H1 (cell line): ENCODE results near the gene MSANTD4. TPM values are rescaled to one million over a fixed set of nuclear protein-coding genes. Genes with fewer than 3 reads are reported as not detected.

Source experiments
- CTCF ChIA-PET: fragments of 300-600 bp; sonication (Branson Sonifier 250); formaldehyde crosslinking; loops from one replicate; lab custom pipeline; 2021; ENCODE audit not compliant: partially characterized antibody; lab: Charles Lee
- POLR2A ChIA-PET: fragments of 300-600 bp; sonication (Branson Sonifier 250); formaldehyde crosslinking; loops from one replicate; lab custom pipeline; 2021; ENCODE audit warnings: inconsistent platforms; ENCODE audit not compliant: partially characterized antibody; lab: Charles Lee
- DNase-seq, 2 experiments: peaks; one replicate each; pipeline versions ENCODE4 v3.0.0 to v3.0.0-alpha.2; 2010 to 2022; ENCODE audit warnings: low spot score in 2 of 2, low read depth in 1 of 2, mixed read lengths in 1 of 2
- FAIRE-seq: peaks from 2 replicates; lab custom pipeline; 2011; peaks lifted over from hg19 to GRCh38; lab: Jason Lieb, UNC
- H2AFZ ChIP-seq: 2 replicates; pipeline ENCODE4 v1.8.1; 2012; ENCODE audit warnings: low read length, inconsistent platforms
- H2AK5ac ChIP-seq: 2 replicates; pipeline ENCODE4 v1.6.1; 2013; ENCODE audit warnings: low read depth, low read length
- H2BK120ac ChIP-seq: replicated peaks from 2 replicates; pipeline ENCODE3; 2013; ENCODE audit warnings: low read depth, low read length, inconsistent platforms
- H2BK12ac ChIP-seq: 2 replicates; pipeline ENCODE4 v1.6.1; 2013; ENCODE audit warnings: low read depth, low read length
- H2BK15ac ChIP-seq: 2 replicates; pipeline ENCODE4 v1.6.1; 2013; ENCODE audit warnings: low read length
- H2BK20ac ChIP-seq: 2 replicates; pipeline ENCODE4 v1.6.1; 2013; ENCODE audit warnings: low read length
- H2BK5ac ChIP-seq: 2 replicates; pipeline ENCODE4 v1.6.1; 2013; ENCODE audit warnings: low read depth, low read length
- H3K14ac ChIP-seq: 2 replicates; pipeline ENCODE4 v1.6.1; 2013; ENCODE audit warnings: inconsistent platforms; ENCODE audit not compliant: insufficient read length
- H3K18ac ChIP-seq: 2 replicates; pipeline ENCODE4 v1.6.1; 2013; ENCODE audit warnings: low read length; ENCODE audit errors: extremely low read depth
- H3K23ac ChIP-seq: 2 replicates; pipeline ENCODE4 v1.6.1; 2013; ENCODE audit warnings: inconsistent platforms; ENCODE audit not compliant: insufficient read length
- H3K23me2 ChIP-seq: 2 replicates; pipeline ENCODE4 v1.6.1; 2013; ENCODE audit warnings: low read depth, low read length
- H3K27ac ChIP-seq: 2 replicates; pipeline ENCODE4 v1.6.1; 2011; ENCODE audit warnings: low read depth, low read length, inconsistent platforms
- H3K27me3 ChIP-seq, 4 experiments: replicated peaks in 1 of 4; 1 replicate in 1 of 4; 2 replicates in 3 of 4; pipeline versions ENCODE4 v1.6.1 to v1.8.1; 2011 to 2013; ENCODE audit warnings: low read length in 3 of 4, mild to moderate bottlenecking in 3 of 4, inconsistent platforms in 2 of 4, mixed read lengths in 2 of 4, moderate library complexity in 1 of 4; ENCODE audit not compliant: control insufficient read depth in 3 of 4, insufficient read depth in 3 of 4; ENCODE audit errors: extremely low read depth in 1 of 4
- H3K36me3 ChIP-seq, 4 experiments: 2 replicates each; pipeline versions ENCODE4 v1.6.1 to v1.8.1; 2011 to 2013; ENCODE audit warnings: mild to moderate bottlenecking in 4 of 4, low read length in 3 of 4, moderate library complexity in 2 of 4, control low read depth in 1 of 4, inconsistent platforms in 1 of 4; ENCODE audit not compliant: insufficient read depth in 4 of 4, control insufficient read depth in 2 of 4
- H3K4ac ChIP-seq: replicated peaks from 2 replicates; pipeline ENCODE3; 2013; ENCODE audit warnings: low read length, low read depth, mixed read lengths, inconsistent platforms; ENCODE audit not compliant: insufficient read length
- H3K4me1 ChIP-seq, 4 experiments: replicated peaks in 1 of 4; 1 replicate in 1 of 4; 2 replicates in 3 of 4; pipeline versions ENCODE4 v1.6.1 to v1.8.1; 2011 to 2013; ENCODE audit warnings: low read length in 3 of 4, inconsistent platforms in 2 of 4, mixed read lengths in 1 of 4; ENCODE audit not compliant: insufficient read depth in 4 of 4, control insufficient read depth in 3 of 4
- H3K4me2 ChIP-seq, 2 experiments: 2 replicates each; pipeline versions ENCODE4 v1.6.1 to v1.8.1; 2011 to 2013; ENCODE audit warnings: low read depth in 2 of 2, low read length in 2 of 2, control low read depth in 1 of 2, inconsistent platforms in 1 of 2, mild to moderate bottlenecking in 1 of 2; ENCODE audit not compliant: insufficient read depth in 1 of 2
- H3K4me3 ChIP-seq, 4 experiments: fragments of 200-600, 300-600 bp in 1 of 4; sonication (generic), shearing (Covaris generic), sonication (Bioruptor Twin) in 1 of 4; 2 replicates each; pipeline versions ENCODE4 v1.5.1 to v1.8.1; 2011 to 2016; ENCODE audit warnings: low read length in 4 of 4, low read depth in 3 of 4, control low read depth in 2 of 4, inconsistent platforms in 2 of 4, mild to moderate bottlenecking in 2 of 4, mixed read lengths in 1 of 4, moderate library complexity in 1 of 4; ENCODE audit not compliant: insufficient read depth in 2 of 4; ENCODE audit errors: extremely low read depth in 1 of 4
- H3K56ac ChIP-seq: replicated peaks from 2 replicates; pipeline ENCODE3; 2013; ENCODE audit warnings: low read depth, mild to moderate bottlenecking, mixed read lengths, low read length, inconsistent platforms; ENCODE audit not compliant: insufficient read length
- H3K79me1 ChIP-seq: 2 replicates; pipeline ENCODE4 v1.6.1; 2013; ENCODE audit warnings: low read depth, low read length, control low read depth
- H3K79me2 ChIP-seq, 2 experiments: 2 replicates each; pipeline versions ENCODE4 v1.6.1 to v1.8.1; 2012 to 2013; ENCODE audit warnings: low read length in 2 of 2, mild to moderate bottlenecking in 2 of 2, inconsistent platforms in 1 of 2; ENCODE audit not compliant: insufficient read depth in 2 of 2, control insufficient read depth in 1 of 2
- H3K9ac ChIP-seq, 4 experiments: replicated peaks in 1 of 4; 1 replicate in 1 of 4; 2 replicates in 3 of 4; pipeline versions ENCODE4 v1.6.1 to v1.8.1; 2011 to 2013; ENCODE audit warnings: low read depth in 3 of 4, low read length in 3 of 4, control low read depth in 2 of 4, mild to moderate bottlenecking in 2 of 4, moderate library complexity in 2 of 4, inconsistent platforms in 1 of 4; ENCODE audit errors: extremely low read depth in 1 of 4
- H3K9me3 ChIP-seq, 2 experiments: 2 replicates each; pipeline versions ENCODE4 v1.6.1 to v1.8.1; 2012 to 2013; ENCODE audit warnings: mild to moderate bottlenecking in 2 of 2, moderate library complexity in 2 of 2, control low read depth in 1 of 2, inconsistent platforms in 1 of 2, low read depth in 1 of 2, low read length in 1 of 2, mixed read lengths in 1 of 2; ENCODE audit not compliant: insufficient read depth in 2 of 2
- H4K20me1 ChIP-seq, 2 experiments: replicated peaks in 1 of 2; 2 replicates each; pipeline versions ENCODE3 to v1.8.1; 2011 to 2013; ENCODE audit warnings: inconsistent platforms in 2 of 2, low read length in 2 of 2, mild to moderate bottlenecking in 1 of 2; ENCODE audit not compliant: insufficient read depth in 2 of 2, control insufficient read depth in 1 of 2
- H4K5ac ChIP-seq: 2 replicates; pipeline ENCODE4 v1.6.1; 2013; ENCODE audit warnings: low read length, low read depth, mixed read lengths, inconsistent platforms; ENCODE audit not compliant: insufficient read length
- H4K8ac ChIP-seq: 2 replicates; pipeline ENCODE4 v1.8.0; 2013; ENCODE audit warnings: mild to moderate bottlenecking, moderate library complexity, low read length, inconsistent platforms; ENCODE audit not compliant: insufficient read depth; ENCODE audit errors: extremely low read depth
- H4K91ac ChIP-seq: replicated peaks from 2 replicates; pipeline ENCODE3; 2013; ENCODE audit warnings: low read length, mixed read lengths, inconsistent platforms; ENCODE audit not compliant: insufficient read length
- CBX8 ChIP-seq: fragments of 300-800, 300-1000 bp; sonication (generic); IDR thresholded peaks from 2 replicates; pipeline ENCODE4 v1.7.1; 2016; ENCODE audit warnings: low read depth, low read length, borderline replicate concordance
- CHD1 ChIP-seq: IDR thresholded peaks from 2 replicates; pipeline ENCODE4 v1.6.1; 2012; ENCODE audit warnings: low read depth, low read length, improper control_type of control experiment
- CREB1 ChIP-seq: IDR thresholded peaks from 2 replicates; pipeline ENCODE4 v1.6.1; 2012; ENCODE audit warnings: inconsistent platforms
- EGR1 ChIP-seq: IDR thresholded peaks from 2 replicates; pipeline ENCODE4 v1.6.1; 2011; ENCODE audit warnings: low read depth, low read length, borderline replicate concordance
- KDM5A ChIP-seq: fragments of 200-600 bp; IDR thresholded peaks from 2 replicates; pipeline ENCODE4 v1.7.1; 2012; ENCODE audit warnings: mild to moderate bottlenecking, low read length, inconsistent platforms, mixed read lengths
- POU5F1 ChIP-seq: IDR thresholded peaks from 2 replicates; pipeline ENCODE4 v1.6.1; 2011; ENCODE audit warnings: low read depth, mild to moderate bottlenecking, low read length, moderate library complexity
- RXRA ChIP-seq: IDR thresholded peaks from 2 replicates; pipeline ENCODE4 v1.6.1; 2011; ENCODE audit warnings: low read depth, mild to moderate bottlenecking, low read length, moderate library complexity; ENCODE audit not compliant: insufficient read depth
- SP4 ChIP-seq: IDR thresholded peaks from 2 replicates; pipeline ENCODE4 v1.6.1; 2012; ENCODE audit warnings: low read length, inconsistent platforms
- TBP ChIP-seq: IDR thresholded peaks from 2 replicates; pipeline ENCODE4 v1.6.1; 2011; ENCODE audit warnings: low read depth, low read length, improper control_type of control experiment
- TEAD4 ChIP-seq: IDR thresholded peaks from 2 replicates; pipeline ENCODE4 v1.6.1; 2012; ENCODE audit warnings: low read depth, low read length, inconsistent platforms, mixed read lengths
- ZNF274 ChIP-seq: IDR thresholded peaks from 2 replicates; pipeline ENCODE4 v1.7.0; 2012; ENCODE audit warnings: low read length, borderline replicate concordance; ENCODE audit errors: extremely low read depth
- WGBS, 2 experiments: shearing (Covaris generic) in 1 of 2; methylation state at CpG; one replicate each; pipeline versions ENCODE4 v1.1.6 to v1.1.7; 2013 to 2015; ENCODE audit warnings: low lambda C conversion rate in 2 of 2, mixed read lengths in 2 of 2, inconsistent platforms in 1 of 2, low coverage in 1 of 2, missing lambda C conversion rate in 1 of 2; ENCODE audit not compliant: insufficient replicate concordance in 2 of 2, insufficient coverage in 1 of 2, insufficient read length in 1 of 2; ENCODE audit errors: extremely low coverage in 1 of 2, missing lambda C conversion rate in 1 of 2; 5-methylcytosine and 5-hydroxymethylcytosine counted together
- polyA plus RNA-seq, 7 experiments: library from polyadenylated mRNA; depleted of rRNA in 3 of 7; stranded (reverse) in 5 of 7; unstranded in 2 of 7; fragments of >200 nt in 5 of 7; fragments of 200-250 nt in 2 of 7; gene quantifications; 1 replicate in 5 of 7; 2 replicates in 1 of 7; 4 replicates in 1 of 7; pipeline versions ENCODE4 v1.2.1 to v1.2.3, GENCODE V29; 2011 to 2013; ENCODE audit warnings: missing spikeins in 2 of 7, mixed read lengths in 2 of 7
- total RNA-seq: library from RNA; stranded (reverse); fragmentation: NEBNext Ultra II Directional; extraction: Animal tissue kit (Norgen Biotek cat#: 25700); gene quantifications from 2 replicates; pipeline ENCODE4 v1.2.1, GENCODE V29; 2021
- TF ChIP-seq, protein P1 (sequence below), 3 experiments: IDR thresholded peaks; 1 replicate in 2 of 3; 2 replicates in 1 of 3; pipeline versions ENCODE4 v1.5.1 to v1.6.1; 2011; ENCODE audit warnings: low read length in 3 of 3, mild to moderate bottlenecking in 3 of 3, inconsistent platforms in 2 of 3, low read depth in 1 of 3, moderate library complexity in 1 of 3; ENCODE audit not compliant: insufficient read depth in 1 of 3; ENCODE audit errors: control extremely low read depth in 1 of 3
- TF ChIP-seq, protein P2 (sequence below): IDR thresholded peaks from 2 replicates; pipeline ENCODE4 v1.6.1; 2012; ENCODE audit warnings: inconsistent platforms

Gene MSANTD4
- total and polyA plus RNA-seq, 2 of the 8 experiments (the other 6 are each of a cell fraction or from before 2014, with no cell fraction given) = 5.1 to 21.9 TPM

DNA sequence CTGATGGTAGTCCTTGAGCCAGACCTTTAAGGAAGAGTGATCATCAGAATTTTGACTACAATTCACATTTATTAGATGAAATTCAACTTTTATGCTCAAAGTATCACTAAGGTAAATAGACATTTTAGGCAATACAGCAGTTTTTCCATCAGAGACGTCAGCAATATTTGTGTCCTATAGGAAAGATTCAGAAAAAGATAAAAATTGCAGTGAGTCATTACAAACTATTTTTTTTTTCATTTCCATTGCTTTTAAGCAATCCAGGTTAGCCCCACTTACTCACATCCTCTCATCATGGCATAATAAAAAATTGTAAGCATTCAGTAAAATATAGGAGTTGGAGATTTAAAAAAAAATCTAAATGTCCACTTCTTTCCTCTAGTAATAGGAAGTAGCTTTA, 46.9 kb downstream of the MSANTD4 start:
- Histone ChIP-seq H3K4ac (no peak overlapping the region), H3K27ac (no peak overlapping the region), H3K4me3 (no peak overlapping the region), H3K4me2 (no peak overlapping the region), H3K14ac (no peak overlapping the region), H3K4me1 (no peaks in the 10 kb centered on the region), H2BK15ac (no peak overlapping the region), H2AFZ (no peak overlapping the region), H3K36me3 (no peaks in the 10 kb centered on the region), H3K23ac (no peak overlapping the region), H3K79me1 (no peaks in the 10 kb centered on the region), H4K91ac (no peak overlapping the region), H3K9ac (no peak overlapping the region), H2BK5ac (no peak overlapping the region), H3K79me2 (no peaks in the 10 kb centered on the region), H3K9me3 (no peaks in the 10 kb centered on the region), H4K20me1 (no peaks in the 10 kb centered on the region), H4K8ac (no peak overlapping the region), H3K27me3 (no peaks in the 10 kb centered on the region), H3K23me2 (no peaks in the 10 kb centered on the region), H2BK120ac (no peak overlapping the region), H4K5ac (no peak overlapping the region), H2AK5ac (no peak overlapping the region), H3K56ac (no peak overlapping the region), H3K18ac (no peak overlapping the region), H2BK12ac (no peak overlapping the region), H2BK20ac (no peak overlapping the region)
- 90% methylated on average over 1 of the region's 1 CpG; no CpG with 5 or more reads in 1 of the 2 experiments for WGBS, 2 experiments
- ChIA-PET POLR2A (interaction anchor here (0.6 kb wide), 1 partner anchor 43 kb away, joined by 3 read pairs; no protein-coding TSS in a partner anchor), CTCF (no interaction called here)
- DNase-seq (no peak), FAIRE-seq (no peak)
- TF ChIP-seq, protein P1, sequence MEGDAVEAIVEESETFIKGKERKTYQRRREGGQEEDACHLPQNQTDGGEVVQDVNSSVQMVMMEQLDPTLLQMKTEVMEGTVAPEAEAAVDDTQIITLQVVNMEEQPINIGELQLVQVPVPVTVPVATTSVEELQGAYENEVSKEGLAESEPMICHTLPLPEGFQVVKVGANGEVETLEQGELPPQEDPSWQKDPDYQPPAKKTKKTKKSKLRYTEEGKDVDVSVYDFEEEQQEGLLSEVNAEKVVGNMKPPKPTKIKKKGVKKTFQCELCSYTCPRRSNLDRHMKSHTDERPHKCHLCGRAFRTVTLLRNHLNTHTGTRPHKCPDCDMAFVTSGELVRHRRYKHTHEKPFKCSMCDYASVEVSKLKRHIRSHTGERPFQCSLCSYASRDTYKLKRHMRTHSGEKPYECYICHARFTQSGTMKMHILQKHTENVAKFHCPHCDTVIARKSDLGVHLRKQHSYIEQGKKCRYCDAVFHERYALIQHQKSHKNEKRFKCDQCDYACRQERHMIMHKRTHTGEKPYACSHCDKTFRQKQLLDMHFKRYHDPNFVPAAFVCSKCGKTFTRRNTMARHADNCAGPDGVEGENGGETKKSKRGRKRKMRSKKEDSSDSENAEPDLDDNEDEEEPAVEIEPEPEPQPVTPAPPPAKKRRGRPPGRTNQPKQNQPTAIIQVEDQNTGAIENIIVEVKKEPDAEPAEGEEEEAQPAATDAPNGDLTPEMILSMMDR (IDR thresholded peaks at IDR 0.05; ENCODE audit: control extremely low read depth in 1 of 3, insufficient read depth in 1 of 3, low read depth in 1 of 3, low read length in 3 of 3) = no peak
- TF ChIP-seq CBX8 (no peak), TBP (no peak), CREB1 (no peak), ZNF274 (no peak), TEAD4 (no peak), SP4 (no peak), EGR1 (no peak), RXRA (no peak), POU5F1 (no peak), CHD1 (no peak), KDM5A (no peak)
- TF ChIP-seq, protein P2, sequence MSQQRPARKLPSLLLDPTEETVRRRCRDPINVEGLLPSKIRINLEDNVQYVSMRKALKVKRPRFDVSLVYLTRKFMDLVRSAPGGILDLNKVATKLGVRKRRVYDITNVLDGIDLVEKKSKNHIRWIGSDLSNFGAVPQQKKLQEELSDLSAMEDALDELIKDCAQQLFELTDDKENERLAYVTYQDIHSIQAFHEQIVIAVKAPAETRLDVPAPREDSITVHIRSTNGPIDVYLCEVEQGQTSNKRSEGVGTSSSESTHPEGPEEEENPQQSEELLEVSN = no peak
